ENCODE data around the gene COX6A2.

- TF ChIP-seq, protein P1, sequence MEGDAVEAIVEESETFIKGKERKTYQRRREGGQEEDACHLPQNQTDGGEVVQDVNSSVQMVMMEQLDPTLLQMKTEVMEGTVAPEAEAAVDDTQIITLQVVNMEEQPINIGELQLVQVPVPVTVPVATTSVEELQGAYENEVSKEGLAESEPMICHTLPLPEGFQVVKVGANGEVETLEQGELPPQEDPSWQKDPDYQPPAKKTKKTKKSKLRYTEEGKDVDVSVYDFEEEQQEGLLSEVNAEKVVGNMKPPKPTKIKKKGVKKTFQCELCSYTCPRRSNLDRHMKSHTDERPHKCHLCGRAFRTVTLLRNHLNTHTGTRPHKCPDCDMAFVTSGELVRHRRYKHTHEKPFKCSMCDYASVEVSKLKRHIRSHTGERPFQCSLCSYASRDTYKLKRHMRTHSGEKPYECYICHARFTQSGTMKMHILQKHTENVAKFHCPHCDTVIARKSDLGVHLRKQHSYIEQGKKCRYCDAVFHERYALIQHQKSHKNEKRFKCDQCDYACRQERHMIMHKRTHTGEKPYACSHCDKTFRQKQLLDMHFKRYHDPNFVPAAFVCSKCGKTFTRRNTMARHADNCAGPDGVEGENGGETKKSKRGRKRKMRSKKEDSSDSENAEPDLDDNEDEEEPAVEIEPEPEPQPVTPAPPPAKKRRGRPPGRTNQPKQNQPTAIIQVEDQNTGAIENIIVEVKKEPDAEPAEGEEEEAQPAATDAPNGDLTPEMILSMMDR (IDR thresholded peaks at IDR 0.05; ENCODE audit: low read length): no peak
- TF ChIP-seq EZH2 (optimal IDR thresholded peaks at IDR 0.05; ENCODE audit: low read depth, low read length): no peak
These were observed 41.8 kb downstream of the COX6A2 start for GRCh38 chr16:31386157-31386984.
